COLO829 (cell line): ENCODE data around the gene GLRA1.

ENCODE experiments used
- DNase-seq: peaks from one replicate; pipeline ENCODE4 v3.0.0; 2012; ENCODE audit warnings: low spot score

Gene GLRA1

GRCh38 chr5:151772846-151773561, 151.6 kb downstream of the GLRA1 start:
- DNase-seq, result no peak
